ENCODE data around the gene ATP2B3.

Gene ATP2B3

DNA sequence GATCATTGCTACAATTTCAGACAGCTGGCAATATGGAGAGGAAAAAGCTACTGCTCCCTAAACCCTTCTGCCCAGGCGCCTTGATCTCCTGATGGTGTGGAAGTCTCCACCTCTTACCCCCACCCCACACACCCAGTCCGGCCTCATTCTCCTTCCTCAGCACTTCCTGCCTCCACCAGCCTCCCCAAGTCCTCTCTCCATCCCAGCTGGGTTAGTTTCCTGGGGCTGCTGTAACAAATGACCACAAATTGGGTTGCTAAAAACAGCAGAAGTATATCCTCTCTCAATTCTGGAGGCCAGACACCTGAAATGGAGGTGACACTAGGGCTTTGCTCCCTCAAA, 82.6 kb downstream of the ATP2B3 start:
- TF ChIP-seq EZH2phosphoT487 (IDR thresholded peaks at IDR 0.05; ENCODE audit: borderline replicate concordance) (no peak), CTCF (conservative IDR thresholded peaks at IDR 0.05; ENCODE audit: low read length) (no peak)
- H3K4me1 ChIP-seq (ENCODE audit: insufficient read depth, low read length, poor library complexity, severe bottlenecking) = peaks cover 15% of the 10 kb centered on the region
- H3K4me2 ChIP-seq (ENCODE audit: low read depth, low read length, poor library complexity, severe bottlenecking) = peak overlapping the region; percentile 89
- H2AFZ ChIP-seq (ENCODE audit: low read length) = no peak overlapping the region
- peaks cover 45% of the 10 kb centered on the region for H3K79me2 ChIP-seq (ENCODE audit: insufficient read depth, low read length)
- peak overlapping the region; percentile 83 for H3K4me3 ChIP-seq (ENCODE audit: low read length, poor library complexity, severe bottlenecking)
- no peaks in the 10 kb centered on the region for H3K9me2 ChIP-seq (replicated peaks; ENCODE audit: low read depth, low read length)
- no peaks in the 10 kb centered on the region for H3F3A ChIP-seq (ENCODE audit: low read depth)
- H3K36me3 ChIP-seq (ENCODE audit: insufficient read depth, low read length) = no peaks in the 10 kb centered on the region
- H4K20me1 ChIP-seq (ENCODE audit: insufficient read depth, low read length, poor library complexity, severe bottlenecking) = peaks cover 20% of the 10 kb centered on the region
- peak overlapping the region; percentile 89 for H3K9ac ChIP-seq (ENCODE audit: low read depth, low read length, poor library complexity, severe bottlenecking)
- no peaks in the 10 kb centered on the region for H3K27me3 ChIP-seq (ENCODE audit: insufficient read depth, low read length, poor library complexity, severe bottlenecking)
- no peaks in the 10 kb centered on the region for H3K9me3 ChIP-seq (ENCODE audit: insufficient read depth, low read depth, low read length)

GRCh38 chrX:153600921-153601320, 83.5 kb downstream of the ATP2B3 start:
- Histone ChIP-seq H3K79me2 (ENCODE audit: insufficient read depth, low read length) (peaks cover 39% of the 10 kb centered on the region), H3F3A (ENCODE audit: low read depth) (no peaks in the 10 kb centered on the region), H3K4me3 (ENCODE audit: low read length, poor library complexity, severe bottlenecking) (peak overlapping the region; percentile 83), H3K9me2 (replicated peaks; ENCODE audit: low read depth, low read length) (no peaks in the 10 kb centered on the region), H3K4me2 (ENCODE audit: low read depth, low read length, poor library complexity, severe bottlenecking) (peak overlapping the region; percentile 89), H3K27me3 (ENCODE audit: insufficient read depth, low read length, poor library complexity, severe bottlenecking) (no peaks in the 10 kb centered on the region), H3K9me3 (ENCODE audit: insufficient read depth, low read depth, low read length) (no peaks in the 10 kb centered on the region), H2AFZ (ENCODE audit: low read length) (no peak overlapping the region), H3K36me3 (ENCODE audit: insufficient read depth, low read length) (no peaks in the 10 kb centered on the region), H3K9ac (ENCODE audit: low read depth, low read length, poor library complexity, severe bottlenecking) (peak overlapping the region; percentile 89), H3K4me1 (ENCODE audit: insufficient read depth, low read length, poor library complexity, severe bottlenecking) (peaks cover 15% of the 10 kb centered on the region), H4K20me1 (ENCODE audit: insufficient read depth, low read length, poor library complexity, severe bottlenecking) (peaks cover 20% of the 10 kb centered on the region)
- TF ChIP-seq EZH2phosphoT487 (IDR thresholded peaks at IDR 0.05; ENCODE audit: borderline replicate concordance) (no peak), CTCF (conservative IDR thresholded peaks at IDR 0.05; ENCODE audit: low read length) (no peak)

DNA sequence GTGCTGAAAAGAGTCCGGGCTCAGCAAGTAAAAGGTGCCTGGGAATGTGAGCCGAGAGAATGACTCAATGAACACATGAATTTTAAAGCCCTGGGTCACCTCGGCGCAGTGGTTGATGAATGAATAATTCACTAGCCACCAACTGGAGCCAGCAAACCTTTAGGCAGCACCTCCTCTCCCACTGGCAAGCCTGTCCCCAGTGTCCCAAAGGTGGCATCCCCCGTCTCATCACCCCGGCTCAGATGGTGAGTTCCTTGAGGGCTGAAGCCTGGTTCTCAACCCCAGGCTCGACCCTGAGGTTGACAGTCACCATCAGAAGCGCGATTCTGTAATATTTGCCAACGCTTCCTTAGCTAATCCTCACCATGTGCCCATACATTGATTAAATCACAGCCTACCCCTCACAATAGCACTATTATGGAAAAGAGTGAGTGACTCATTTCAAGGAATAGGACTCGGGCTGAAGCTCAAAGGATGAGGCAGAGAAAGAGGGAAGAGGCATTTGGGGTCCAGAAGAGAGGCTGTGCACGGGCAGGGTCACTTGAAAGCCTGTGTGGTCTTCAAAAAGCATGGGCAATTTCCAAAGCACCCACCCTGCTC, 84.2 kb downstream of the ATP2B3 start:
- Histone ChIP-seq H2AFZ (ENCODE audit: low read length) (no peak overlapping the region), H3K9ac (ENCODE audit: low read depth, low read length, poor library complexity, severe bottlenecking) (no peak overlapping the region), H3K4me1 (ENCODE audit: insufficient read depth, low read length, poor library complexity, severe bottlenecking) (peaks cover 11% of the 10 kb centered on the region), H3K9me3 (ENCODE audit: insufficient read depth, low read depth, low read length) (no peaks in the 10 kb centered on the region), H3K4me2 (ENCODE audit: low read depth, low read length, poor library complexity, severe bottlenecking) (peak overlapping the region; percentile 89), H3K27me3 (ENCODE audit: insufficient read depth, low read length, poor library complexity, severe bottlenecking) (no peaks in the 10 kb centered on the region), H4K20me1 (ENCODE audit: insufficient read depth, low read length, poor library complexity, severe bottlenecking) (peaks cover 16% of the 10 kb centered on the region), H3K9me2 (replicated peaks; ENCODE audit: low read depth, low read length) (no peaks in the 10 kb centered on the region), H3K4me3 (ENCODE audit: low read length, poor library complexity, severe bottlenecking) (no peak overlapping the region), H3K79me2 (ENCODE audit: insufficient read depth, low read length) (peaks cover 32% of the 10 kb centered on the region), H3F3A (ENCODE audit: low read depth) (no peaks in the 10 kb centered on the region), H3K36me3 (ENCODE audit: insufficient read depth, low read length) (no peaks in the 10 kb centered on the region)
- TF ChIP-seq CTCF (conservative IDR thresholded peaks at IDR 0.05; ENCODE audit: low read length) = no peak
- TF ChIP-seq EZH2phosphoT487 (IDR thresholded peaks at IDR 0.05; ENCODE audit: borderline replicate concordance) = no peak
